Measurements from ENCODE around the gene RPH3AL.

Gene RPH3AL

GRCh38 chr17:301681-302299 lies 50.8 kb downstream of the RPH3AL start:
- DNase-seq (ENCODE audit: low read depth, low spot score) = no peak

- no peak for DNase-seq (ENCODE audit: low read depth, low spot score)
Observed at GRCh38 chr17:300881-301280, 51.7 kb downstream of the RPH3AL start.

DNA sequence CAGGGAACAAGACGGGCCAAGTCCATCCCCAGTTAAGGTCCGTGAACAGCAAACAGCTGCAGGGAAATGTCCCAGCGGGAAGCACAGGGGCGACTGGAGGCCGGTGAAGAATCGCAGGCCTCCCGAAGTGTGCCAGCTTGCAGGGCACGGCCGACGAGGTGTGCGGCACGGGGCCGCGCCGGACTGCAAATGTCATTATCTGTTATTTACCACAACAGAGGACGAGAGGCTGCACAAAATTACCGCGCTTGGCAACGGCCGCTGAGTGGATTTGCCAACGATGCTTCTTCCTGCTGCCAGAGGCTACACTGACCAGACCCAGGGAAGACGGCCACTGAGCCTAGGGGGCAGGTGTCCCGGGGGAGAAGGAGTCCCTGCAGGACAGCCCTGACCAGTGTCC lies 53.1 kb downstream of the RPH3AL start:
- no peak for DNase-seq (ENCODE audit: low read depth, low spot score)

DNA sequence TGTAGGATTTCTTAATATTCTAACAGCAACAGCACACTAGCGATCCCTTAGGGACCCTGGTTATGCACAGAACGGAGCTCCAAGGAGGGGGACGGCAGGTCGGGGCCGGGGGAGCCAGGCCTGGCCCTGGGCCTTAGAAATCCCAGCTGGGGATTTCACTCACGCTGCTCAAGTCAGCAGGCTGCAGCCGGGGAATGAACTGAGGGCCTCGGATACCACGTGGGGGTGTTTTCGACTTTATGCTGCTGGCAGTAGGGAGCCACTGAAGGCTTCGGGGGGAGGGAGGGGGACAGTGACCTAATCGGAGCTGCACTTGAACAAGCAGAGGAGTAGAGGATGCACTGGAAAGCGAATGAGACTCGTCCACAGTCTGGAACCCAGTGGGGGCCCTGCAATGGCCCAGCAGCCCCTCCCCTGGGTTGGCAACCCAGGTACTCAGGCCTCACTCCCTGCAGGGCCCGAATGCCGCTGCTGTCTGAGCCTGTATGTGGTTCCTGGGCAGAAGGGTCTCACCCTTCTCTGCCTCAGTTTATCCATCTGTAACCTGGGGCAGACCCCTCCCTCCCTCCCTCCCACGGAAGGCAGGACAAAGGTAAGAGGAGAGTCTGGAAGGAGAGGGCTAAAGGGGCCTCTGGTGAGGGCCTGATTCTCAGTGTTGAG lies 53.7 kb downstream of the RPH3AL start:
- DNase-seq (ENCODE audit: low read depth, low spot score) = no peak

GRCh38 chr17:297758-298157 lies 54.8 kb downstream of the RPH3AL start:
- DNase-seq (ENCODE audit: low read depth, low spot score) = no peak

DNA sequence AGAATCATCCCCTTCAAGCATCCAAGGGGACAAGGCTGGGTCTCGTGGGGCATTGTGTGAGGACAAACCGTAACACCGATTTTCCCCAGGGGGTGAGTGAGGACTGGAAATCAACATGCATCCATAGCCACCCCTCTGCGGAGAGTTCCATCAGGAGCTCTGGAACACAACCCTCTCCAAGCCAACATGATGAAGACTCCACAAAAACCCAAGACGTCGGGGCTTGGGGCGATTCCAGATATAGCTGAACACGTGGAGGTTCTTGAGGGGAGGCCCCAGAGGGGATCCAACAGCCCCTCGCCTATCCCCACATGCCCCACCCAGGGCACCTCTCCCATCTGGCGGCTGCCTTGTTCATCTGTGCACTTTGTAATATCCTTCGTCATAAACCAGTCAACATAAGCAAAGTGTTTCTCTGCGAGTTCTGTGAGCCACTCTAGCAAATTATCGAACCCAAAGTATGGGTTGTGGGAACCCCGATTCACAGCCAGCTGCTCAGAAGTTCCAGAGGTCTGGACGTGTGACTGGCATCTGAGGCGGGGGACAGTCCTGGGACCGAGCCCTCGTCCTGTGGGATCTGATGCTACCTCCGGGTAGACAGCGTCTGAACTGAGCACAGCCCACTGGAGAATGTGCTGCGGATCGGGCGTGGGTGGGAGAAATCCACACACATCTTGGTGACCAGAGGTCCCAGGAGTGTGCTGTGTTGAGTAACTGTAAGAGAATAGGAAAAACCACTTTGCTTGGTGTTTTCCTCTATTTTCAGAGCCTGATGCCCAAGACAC lies 55.5 kb downstream of the RPH3AL start:
- DNase-seq (ENCODE audit: low read depth, low spot score) = no peak

GRCh38 chr17:296379-296778 lies 56.2 kb downstream of the RPH3AL start:
- no peak for DNase-seq (ENCODE audit: low read depth, low spot score)

DNA sequence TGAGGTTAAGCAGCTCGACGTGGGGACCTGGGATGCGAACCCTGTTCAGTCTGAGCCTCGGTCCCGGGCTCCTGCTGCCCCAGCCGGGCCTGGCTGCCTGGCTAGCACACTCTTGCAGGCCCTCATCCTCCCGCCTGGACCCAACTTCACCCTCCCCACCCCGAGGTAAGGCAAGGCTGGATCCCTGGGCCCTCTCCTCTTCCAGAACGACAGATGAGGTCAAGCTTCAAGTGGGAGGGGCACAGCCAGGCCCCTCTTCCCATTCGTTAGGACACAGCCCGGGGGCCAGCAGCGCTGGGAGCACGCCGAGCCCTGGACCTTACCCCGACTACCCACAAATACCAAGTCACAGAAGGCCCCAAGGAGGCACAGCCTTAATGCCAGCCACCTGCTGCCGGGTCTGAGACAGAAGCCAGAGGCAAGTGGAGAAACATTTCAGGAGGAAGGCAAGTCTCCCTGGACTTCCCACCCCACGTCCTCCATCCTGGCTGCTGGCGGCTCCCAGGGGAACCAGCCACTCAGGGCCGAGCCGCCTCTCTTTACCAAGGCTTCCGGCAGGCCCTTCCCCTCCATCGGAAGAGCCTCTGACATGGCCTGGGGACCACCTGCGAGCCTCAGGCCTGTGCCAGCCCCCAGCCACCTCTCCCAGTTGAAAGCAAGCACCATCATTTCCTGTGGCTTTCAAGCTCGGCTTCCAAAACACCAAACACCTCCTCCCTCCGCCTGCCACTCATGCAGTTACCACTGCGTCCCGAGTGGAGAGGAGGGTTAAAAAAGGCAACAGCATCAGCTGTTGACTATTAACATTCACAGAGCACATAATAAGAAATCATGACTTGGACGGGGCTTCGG lies 59.9 kb downstream of the RPH3AL start:
- no peak for DNase-seq (ENCODE audit: low read depth, low spot score)

- no peak for DNase-seq (ENCODE audit: low read depth, low spot score)
Observed at GRCh38 chr17:292016-292415, 60.6 kb downstream of the RPH3AL start.

DNA sequence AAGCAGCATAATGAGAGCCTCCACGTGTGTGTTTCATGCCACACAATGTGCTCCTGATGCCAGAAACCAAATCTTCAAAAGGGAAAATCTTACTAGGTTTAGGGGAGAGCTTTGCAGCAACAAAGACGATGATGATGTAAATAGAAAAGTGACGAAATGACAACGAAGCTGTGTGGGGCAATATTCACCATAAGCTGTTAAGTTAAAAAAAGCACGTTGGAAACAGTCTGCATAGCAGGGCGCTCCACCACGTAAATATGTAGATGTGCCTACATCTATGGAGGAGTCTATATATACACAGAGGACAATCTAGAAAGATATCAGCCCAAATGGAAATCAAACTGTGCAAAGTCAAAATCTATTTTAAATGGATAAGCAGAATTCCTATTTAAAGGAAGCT lies 61.0 kb downstream of the RPH3AL start:
- no peak for DNase-seq (ENCODE audit: low read depth, low spot score)

GRCh38 chr17:290626-291025 lies 62.0 kb downstream of the RPH3AL start:
- DNase-seq (ENCODE audit: low read depth, low spot score) = no peak

GRCh38 chr17:290121-290521 lies 62.5 kb downstream of the RPH3AL start:
- no peak for DNase-seq (ENCODE audit: low read depth, low spot score)

GRCh38 chr17:289409-289808 lies 63.2 kb downstream of the RPH3AL start:
- no peak for DNase-seq (ENCODE audit: low read depth, low spot score)

- no peak for DNase-seq (ENCODE audit: low read depth, low spot score)
Observed at GRCh38 chr17:288802-289356, 63.7 kb downstream of the RPH3AL start.

DNA sequence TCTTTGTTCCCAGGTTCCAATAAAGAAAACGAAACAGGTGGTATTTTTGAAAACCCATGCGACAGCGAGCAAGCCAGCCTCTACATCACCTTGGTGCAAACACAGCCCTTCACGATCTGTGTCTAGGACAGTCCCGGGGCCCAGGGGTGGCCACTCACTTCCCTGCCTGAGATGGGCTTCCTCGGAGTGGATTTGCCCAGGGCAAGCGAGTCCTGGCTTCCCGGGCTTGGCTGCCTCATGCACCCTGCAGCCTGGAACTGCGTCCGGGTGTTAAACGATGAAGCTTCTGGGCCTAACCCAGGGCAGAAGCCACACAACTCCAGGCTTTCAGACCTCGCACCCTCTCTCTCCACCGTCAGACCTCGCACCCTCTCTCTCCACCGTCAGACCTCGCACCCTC lies 66.0 kb downstream of the RPH3AL start:
- no peak for DNase-seq (ENCODE audit: low read depth, low spot score)

DNA sequence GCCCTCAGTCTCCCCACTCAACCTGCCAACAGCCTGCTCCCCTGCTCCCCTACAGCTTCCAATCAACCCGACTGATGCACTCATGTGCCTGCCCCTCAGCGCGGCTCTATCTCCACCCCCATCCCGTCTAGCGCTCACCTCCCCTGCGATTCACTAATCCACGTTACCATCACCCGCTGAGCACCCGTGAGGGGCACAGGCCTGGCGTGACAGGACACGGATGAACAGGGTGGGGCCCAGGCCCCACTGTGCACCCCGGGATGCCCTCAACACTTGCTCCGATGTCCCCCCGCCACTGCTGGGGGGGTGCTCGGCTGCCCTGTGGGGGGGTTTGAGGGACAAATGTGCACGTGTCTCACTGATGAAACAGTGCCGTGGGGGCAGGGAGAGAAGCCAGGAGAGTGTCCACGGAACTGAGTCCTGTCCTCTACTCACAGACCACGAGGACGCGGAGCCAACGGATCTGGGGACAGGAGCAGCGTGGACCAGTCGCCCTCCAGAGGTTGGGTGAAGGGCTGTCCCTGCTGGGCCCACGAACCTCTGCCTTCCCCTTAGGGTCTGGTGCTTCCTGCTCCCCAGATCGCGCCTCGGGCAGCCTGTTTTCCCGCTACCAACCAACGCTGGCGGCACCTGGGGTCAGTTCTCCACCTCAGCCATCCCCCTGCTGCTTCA lies 66.7 kb downstream of the RPH3AL start:
- no peak for DNase-seq (ENCODE audit: low read depth, low spot score)

DNA sequence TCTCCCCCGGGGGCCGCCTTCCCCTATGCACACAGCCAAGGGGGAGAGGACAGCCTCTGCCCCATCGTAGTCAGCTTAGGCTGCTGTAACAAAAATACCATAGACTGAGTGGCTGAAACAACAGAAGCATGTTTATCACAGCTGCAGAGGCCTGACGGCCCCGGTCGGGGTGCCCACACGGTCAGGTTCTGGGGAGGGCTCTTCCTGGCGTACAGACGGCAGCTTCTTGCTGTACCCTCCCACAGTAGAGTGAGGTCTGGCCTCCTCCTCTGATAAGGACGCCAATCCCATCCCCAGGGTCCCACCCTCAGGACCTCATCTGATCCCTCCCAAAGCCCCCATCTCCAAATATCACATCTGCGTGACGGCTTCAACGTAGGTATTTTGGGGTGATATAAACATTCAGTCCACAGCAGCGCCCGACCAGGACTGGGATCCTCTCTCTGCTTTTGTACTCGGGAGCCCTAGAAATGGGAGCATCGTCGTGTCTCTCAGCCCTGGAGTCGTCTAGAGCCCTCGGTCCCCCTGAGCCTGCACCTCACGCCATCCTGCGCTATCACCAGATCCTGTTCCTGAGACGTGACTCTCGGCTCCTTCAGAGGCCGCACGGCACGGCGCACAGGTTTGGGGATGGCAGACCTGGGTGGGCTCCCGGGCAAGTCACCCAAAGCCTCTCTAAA lies 67.8 kb downstream of the RPH3AL start:
- DNase-seq (ENCODE audit: low read depth, low spot score) = no peak

DNA sequence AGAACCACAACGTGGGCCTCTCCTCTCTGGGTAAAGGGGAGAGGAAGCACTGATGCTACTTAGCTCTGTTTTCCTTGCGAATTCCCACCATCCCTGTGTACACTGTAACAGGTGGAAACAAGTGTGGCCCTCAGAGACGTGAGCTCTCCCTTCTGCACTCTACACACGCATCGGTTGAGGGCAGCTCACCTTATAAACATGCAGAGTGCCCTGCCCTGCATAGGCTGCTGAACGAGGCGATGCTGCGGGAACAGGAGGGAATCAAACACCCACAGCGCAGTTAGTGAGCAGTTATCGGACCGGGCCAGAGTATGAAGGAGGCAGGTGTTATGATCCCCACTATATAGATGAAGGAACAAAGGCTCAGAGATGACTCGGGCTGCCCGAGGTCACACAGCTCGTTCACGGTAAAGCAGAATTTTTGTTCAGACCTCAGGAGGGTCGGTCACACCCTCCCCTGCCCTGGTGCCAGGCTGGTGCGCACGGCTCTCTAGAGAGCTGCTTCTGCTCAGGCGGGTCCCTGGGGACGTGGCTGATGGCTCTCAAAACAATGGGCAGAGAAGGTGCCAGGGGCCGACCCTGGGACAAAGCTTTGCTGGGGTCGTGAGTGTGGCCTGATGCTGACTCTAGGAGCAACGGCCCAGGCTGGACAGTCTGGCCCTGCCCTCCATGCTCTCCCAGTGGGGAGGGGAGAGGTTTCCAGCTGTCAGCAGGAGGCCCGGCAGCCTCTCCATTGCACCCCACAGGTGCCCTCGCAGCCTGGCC lies 68.5 kb downstream of the RPH3AL start:
- no peak for DNase-seq (ENCODE audit: low read depth, low spot score)

- DNase-seq (ENCODE audit: low read depth, low spot score) = no peak
Observed at GRCh38 chr17:282912-283882, 69.4 kb downstream of the RPH3AL start.
